Panc1 (cell line): ENCODE results near the gene ADTRP.

Source experiments
- POLR2AphosphoS5 ChIP-seq: IDR thresholded peaks from 2 replicates; pipeline ENCODE4 v1.6.1; 2012; ENCODE audit warnings: mild to moderate bottlenecking, low read depth, low read length, moderate library complexity
- SIN3A ChIP-seq: IDR thresholded peaks from 2 replicates; pipeline ENCODE4 v1.6.1; 2012; ENCODE audit warnings: low read depth, mild to moderate bottlenecking, low read length, moderate library complexity, borderline replicate concordance; ENCODE audit not compliant: insufficient read depth
- TCF7L2 ChIP-seq: IDR thresholded peaks from 2 replicates; pipeline ENCODE4 v1.6.1; 2011; ENCODE audit warnings: mild to moderate bottlenecking, low read depth, low read length, inconsistent platforms
- TF ChIP-seq, protein P1 (sequence below): fragments of 450-650 bp; IDR thresholded peaks from 2 replicates; pipeline ENCODE4 v1.5.1; 2017; ENCODE audit warnings: mild to moderate bottlenecking

DNA sequence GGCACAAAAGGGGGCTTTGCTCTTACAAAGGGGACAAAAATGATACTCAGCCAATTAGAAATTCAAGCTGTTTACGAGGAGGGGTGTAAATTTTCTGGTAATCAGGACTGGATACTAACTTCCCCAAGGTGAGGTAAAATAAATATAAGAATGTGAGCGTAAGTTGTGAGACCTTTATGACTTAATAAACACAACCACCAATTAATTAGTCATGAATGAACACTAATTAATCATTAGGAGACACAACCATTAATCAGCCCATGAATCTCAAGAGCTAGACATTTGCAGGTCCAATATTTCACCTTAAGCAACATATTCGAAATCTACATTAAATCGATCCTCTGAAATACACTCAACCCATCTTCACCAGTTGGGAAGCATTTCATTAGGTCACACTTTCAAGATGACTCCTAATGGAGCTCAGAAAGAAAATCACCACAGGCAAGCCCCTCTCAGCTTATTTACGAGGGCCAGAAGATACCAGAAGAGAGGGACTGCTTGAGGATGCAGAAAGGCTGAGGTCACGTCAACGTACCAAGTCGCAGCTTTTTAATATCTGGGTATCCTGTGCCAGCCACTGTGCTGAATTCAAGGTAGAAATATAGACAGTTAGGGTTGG lies 2.7 kb downstream of the ADTRP start:
- TF ChIP-seq, protein P1, sequence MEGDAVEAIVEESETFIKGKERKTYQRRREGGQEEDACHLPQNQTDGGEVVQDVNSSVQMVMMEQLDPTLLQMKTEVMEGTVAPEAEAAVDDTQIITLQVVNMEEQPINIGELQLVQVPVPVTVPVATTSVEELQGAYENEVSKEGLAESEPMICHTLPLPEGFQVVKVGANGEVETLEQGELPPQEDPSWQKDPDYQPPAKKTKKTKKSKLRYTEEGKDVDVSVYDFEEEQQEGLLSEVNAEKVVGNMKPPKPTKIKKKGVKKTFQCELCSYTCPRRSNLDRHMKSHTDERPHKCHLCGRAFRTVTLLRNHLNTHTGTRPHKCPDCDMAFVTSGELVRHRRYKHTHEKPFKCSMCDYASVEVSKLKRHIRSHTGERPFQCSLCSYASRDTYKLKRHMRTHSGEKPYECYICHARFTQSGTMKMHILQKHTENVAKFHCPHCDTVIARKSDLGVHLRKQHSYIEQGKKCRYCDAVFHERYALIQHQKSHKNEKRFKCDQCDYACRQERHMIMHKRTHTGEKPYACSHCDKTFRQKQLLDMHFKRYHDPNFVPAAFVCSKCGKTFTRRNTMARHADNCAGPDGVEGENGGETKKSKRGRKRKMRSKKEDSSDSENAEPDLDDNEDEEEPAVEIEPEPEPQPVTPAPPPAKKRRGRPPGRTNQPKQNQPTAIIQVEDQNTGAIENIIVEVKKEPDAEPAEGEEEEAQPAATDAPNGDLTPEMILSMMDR, result no peak
- TF ChIP-seq TCF7L2 (no peak), POLR2AphosphoS5 (no peak), SIN3A (no peak)
